Osteoblast (primary cell): ENCODE results near the gene SIMC1. TPM values are rescaled to one million over a fixed set of nuclear protein-coding genes. Genes with fewer than 3 reads are reported as not detected.
"Not testable (repeated sequence)": the region's sequence is repeated elsewhere in the genome, so short reads cannot be mapped to it uniquely, and the experiment has no call there.

Experiments
- DNase-seq: peaks from one replicate; pipeline ENCODE4 v3.0.0; 2011; ENCODE audit warnings: low spot score, mixed read lengths; ENCODE audit not compliant: insufficient read length; ENCODE audit errors: missing footprints
- H2AFZ ChIP-seq: 2 replicates; pipeline ENCODE4 v1.6.0; 2011; ENCODE audit warnings: mild to moderate bottlenecking, low read length
- H3K27ac ChIP-seq: 2 replicates; pipeline ENCODE4 v1.5.1; 2011; ENCODE audit warnings: mild to moderate bottlenecking, low read depth, low read length, moderate library complexity
- H3K27me3 ChIP-seq: 2 replicates; pipeline ENCODE4 v1.6.0; 2012; ENCODE audit warnings: mild to moderate bottlenecking, control low read depth, inconsistent platforms, low read length, moderate library complexity; ENCODE audit not compliant: insufficient read depth
- H3K36me3 ChIP-seq: 2 replicates; pipeline ENCODE4 v1.5.1; 2011; ENCODE audit warnings: mild to moderate bottlenecking, low read length, control low read depth, moderate library complexity; ENCODE audit not compliant: insufficient read depth
- H3K4me1 ChIP-seq: 2 replicates; pipeline ENCODE4 v1.5.1; 2011; ENCODE audit warnings: mild to moderate bottlenecking, low read length, control low read depth, moderate library complexity; ENCODE audit not compliant: insufficient read depth
- H3K4me2 ChIP-seq: 2 replicates; pipeline ENCODE4 v1.6.0; 2011; ENCODE audit warnings: mild to moderate bottlenecking, low read length; ENCODE audit not compliant: insufficient read depth
- H3K4me3 ChIP-seq: fragments of 200-600 bp; sonication (generic); 3 replicates; pipeline ENCODE4 v1.5.1; 2012; ENCODE audit warnings: mild to moderate bottlenecking, low read length, inconsistent platforms; ENCODE audit not compliant: insufficient read depth
- H3K79me2 ChIP-seq: 2 replicates; pipeline ENCODE4 v1.6.0; 2012; ENCODE audit warnings: mild to moderate bottlenecking, low read length, control low read depth, inconsistent platforms; ENCODE audit not compliant: insufficient read depth
- H3K9me3 ChIP-seq: 2 replicates; pipeline ENCODE4 v1.5.1; 2011; ENCODE audit warnings: low read depth, low read length, control low read depth
- H4K20me1 ChIP-seq: 2 replicates; pipeline ENCODE4 v1.6.0; 2012; ENCODE audit warnings: mild to moderate bottlenecking, low read length, control low read depth; ENCODE audit not compliant: insufficient read depth
- total RNA-seq: library from RNA; depleted of rRNA; stranded (reverse); fragments of >200 nt; gene quantifications from 2 replicates; pipeline ENCODE4 v1.2.3, GENCODE V29; 2012
- TF ChIP-seq, protein P1 (sequence below): IDR thresholded peaks from 2 replicates; pipeline ENCODE4 v1.5.1; 2011; ENCODE audit warnings: mild to moderate bottlenecking, low read depth, low read length, moderate library complexity; ENCODE audit errors: extremely low read depth

The SIMC1 gene
- total RNA-seq = 5.1 and 8.8 TPM in 2 replicates

DNA sequence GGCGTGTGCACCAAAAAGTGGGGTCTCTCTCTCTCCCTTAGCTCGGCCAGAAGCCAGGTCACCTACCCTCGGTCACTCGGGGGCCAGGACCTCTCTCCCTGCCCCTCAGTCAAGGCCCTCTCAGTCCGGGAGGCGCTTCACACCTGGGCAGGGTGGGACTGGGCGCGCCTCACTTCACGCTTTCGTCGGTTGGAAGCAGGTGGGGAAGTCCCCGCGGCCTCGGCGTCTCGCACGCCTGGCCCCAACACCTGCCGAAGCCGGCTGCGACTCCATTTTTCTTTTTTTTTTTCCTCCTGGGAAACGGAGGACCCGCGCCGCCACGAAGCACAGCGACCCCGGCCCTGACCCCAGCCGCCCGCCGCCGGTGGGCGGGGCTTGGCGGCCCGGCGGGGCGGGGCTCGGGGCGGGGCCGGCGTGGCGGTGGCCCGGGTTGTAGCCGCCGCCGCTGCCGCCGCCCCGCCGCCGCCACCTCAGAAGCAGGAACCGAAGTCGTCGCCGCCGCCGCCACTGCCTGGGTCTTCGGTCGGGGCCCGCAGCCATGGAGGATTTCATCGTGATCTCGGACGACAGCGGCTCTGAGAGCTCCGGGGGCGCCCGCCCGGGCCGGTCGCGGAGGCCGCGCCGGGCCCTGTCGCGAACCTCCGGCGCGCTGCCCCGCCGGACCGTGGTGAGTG, at the start of gene SIMC1:
Gene SIMC1 (plus strand): TSS at position 454 of the 674 bp plus-strand sequence. CDS start 85 bp downstream, at position 539.
- H3K27me3 ChIP-seq, H3K4me1 ChIP-seq, H3K36me3 ChIP-seq, H3K27ac ChIP-seq, H2AFZ ChIP-seq, H3K9me3 ChIP-seq, H4K20me1 ChIP-seq, H3K79me2 ChIP-seq, H3K4me2 ChIP-seq: not testable (repeated sequence)
- H3K4me3 ChIP-seq = peak within 1 kb of the TSS; percentile 57
- peak; percentile 95 for DNase-seq

DNA sequence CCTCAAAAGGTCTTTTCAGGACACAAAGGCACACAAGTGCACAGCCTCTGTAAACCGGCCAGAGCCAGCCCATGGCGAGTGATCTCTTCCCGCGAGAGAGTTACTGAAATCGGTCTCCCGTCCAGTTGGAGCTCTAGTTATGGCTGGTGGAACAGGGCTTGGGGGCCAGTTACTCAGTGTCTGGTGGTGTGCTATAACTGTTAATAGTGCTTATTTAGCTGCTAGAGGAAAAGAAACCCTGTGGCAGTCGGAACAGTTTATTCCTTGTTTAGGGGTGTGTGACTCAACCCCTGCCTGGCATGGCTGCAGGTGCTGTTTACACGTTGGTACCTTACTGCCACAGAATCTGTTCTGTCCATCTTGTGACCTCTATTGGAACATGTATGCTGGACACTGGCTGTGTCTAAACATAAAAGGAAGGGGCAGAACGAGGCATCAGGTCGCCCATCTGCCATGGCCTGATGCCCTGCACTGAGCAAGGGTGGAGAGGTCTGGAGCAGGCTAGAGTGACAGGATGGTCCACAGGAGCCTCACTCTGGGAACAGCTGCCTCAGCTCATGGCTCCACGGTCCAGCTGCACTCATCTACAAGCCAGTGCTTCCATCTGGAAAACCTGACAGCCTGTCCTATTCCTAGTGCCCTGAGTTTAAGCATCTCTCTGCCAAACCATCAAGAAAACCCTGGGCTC, 49.6 kb upstream of the SIMC1 start:
- Histone ChIP-seq H3K27ac (no peak overlapping the region), H3K9me3 (no peaks in the 10 kb centered on the region), H2AFZ (no peak overlapping the region), H3K36me3 (no peaks in the 10 kb centered on the region), H3K4me2 (no peak overlapping the region), H3K4me1 (no peaks in the 10 kb centered on the region), H3K4me3 (no peak overlapping the region), H3K27me3 (no peaks in the 10 kb centered on the region), H4K20me1 (no peaks in the 10 kb centered on the region), H3K79me2 (no peaks in the 10 kb centered on the region)
- DNase-seq = peak; percentile 72
- TF ChIP-seq, protein P1, sequence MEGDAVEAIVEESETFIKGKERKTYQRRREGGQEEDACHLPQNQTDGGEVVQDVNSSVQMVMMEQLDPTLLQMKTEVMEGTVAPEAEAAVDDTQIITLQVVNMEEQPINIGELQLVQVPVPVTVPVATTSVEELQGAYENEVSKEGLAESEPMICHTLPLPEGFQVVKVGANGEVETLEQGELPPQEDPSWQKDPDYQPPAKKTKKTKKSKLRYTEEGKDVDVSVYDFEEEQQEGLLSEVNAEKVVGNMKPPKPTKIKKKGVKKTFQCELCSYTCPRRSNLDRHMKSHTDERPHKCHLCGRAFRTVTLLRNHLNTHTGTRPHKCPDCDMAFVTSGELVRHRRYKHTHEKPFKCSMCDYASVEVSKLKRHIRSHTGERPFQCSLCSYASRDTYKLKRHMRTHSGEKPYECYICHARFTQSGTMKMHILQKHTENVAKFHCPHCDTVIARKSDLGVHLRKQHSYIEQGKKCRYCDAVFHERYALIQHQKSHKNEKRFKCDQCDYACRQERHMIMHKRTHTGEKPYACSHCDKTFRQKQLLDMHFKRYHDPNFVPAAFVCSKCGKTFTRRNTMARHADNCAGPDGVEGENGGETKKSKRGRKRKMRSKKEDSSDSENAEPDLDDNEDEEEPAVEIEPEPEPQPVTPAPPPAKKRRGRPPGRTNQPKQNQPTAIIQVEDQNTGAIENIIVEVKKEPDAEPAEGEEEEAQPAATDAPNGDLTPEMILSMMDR = no peak

DNA sequence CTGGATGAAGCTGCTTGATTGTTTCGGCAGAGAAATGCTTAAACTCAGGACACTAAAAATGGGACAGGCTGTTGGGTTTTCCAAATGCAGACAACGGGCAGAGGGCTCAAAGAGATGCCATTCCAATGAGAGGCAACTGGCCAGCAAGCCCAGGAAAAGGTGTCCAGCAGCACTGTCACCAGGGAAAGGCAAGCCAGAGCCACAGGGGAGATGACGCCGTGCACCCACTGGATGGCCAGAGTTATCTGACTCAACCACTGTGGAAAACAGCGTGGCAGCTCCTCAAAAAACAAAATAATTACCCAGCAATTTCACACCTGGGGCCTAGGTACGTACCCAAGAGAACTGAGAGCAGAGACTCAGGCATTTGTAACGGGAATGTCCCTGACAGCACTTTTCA, 48.4 kb upstream of the SIMC1 start:
- no peak overlapping the region for H3K4me2 ChIP-seq
- TF ChIP-seq, protein P1 = no peak
- no peak overlapping the region for H3K4me3 ChIP-seq
- DNase-seq = no peak
- no peaks in the 10 kb centered on the region for H3K4me1 ChIP-seq
- no peaks in the 10 kb centered on the region for H4K20me1 ChIP-seq
- H3K27ac ChIP-seq = no peak overlapping the region
- no peaks in the 10 kb centered on the region for H3K79me2 ChIP-seq
- H3K36me3 ChIP-seq = no peaks in the 10 kb centered on the region
- no peaks in the 10 kb centered on the region for H3K27me3 ChIP-seq
- H3K9me3 ChIP-seq = no peaks in the 10 kb centered on the region
- no peak overlapping the region for H2AFZ ChIP-seq

DNA sequence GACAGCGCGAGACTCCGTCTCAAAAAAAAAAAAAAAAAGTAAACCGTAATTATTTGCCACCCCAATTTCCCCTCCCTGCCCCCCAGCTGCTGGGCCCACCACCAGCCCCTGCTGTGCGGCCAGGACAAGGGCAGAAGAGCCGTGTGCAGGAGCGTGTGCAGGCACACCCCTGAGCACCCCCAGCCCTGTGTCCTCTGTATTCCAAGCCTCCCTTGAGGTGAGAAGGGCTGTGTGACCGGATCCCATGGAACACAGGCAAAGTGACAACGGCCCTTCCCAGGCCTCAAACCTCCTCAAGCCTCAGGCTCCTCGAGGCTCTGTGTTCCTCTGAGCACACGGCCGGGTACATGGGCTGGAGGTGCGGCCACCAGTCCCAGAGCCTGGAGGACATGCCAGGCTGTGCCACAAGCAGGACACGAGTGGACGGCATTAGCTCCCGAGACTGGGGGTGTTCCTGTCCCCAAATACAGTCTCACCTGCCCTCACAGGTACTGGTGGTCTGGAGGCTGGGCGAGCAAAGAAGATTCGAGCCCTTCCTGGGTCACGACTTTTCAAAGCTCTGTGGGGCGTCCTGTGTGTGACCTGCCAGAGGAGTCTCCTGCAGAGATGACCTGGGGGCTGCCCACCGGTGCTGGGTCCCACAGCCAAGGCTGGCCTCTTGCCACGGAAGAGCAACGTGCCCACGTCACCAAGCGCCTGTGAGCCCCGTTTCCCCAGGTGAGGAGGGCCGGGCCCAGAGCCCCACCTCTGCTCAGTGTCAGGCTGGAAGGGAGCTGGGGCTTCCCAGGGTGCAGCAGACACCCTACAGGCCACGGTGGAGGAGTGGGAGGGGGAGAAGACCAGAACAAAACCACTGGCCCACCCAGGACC, 47.1 kb upstream of the SIMC1 start:
- H3K79me2 ChIP-seq = no peaks in the 10 kb centered on the region
- no peaks in the 10 kb centered on the region for H3K9me3 ChIP-seq
- no peaks in the 10 kb centered on the region for H3K27me3 ChIP-seq
- H4K20me1 ChIP-seq = no peaks in the 10 kb centered on the region
- DNase-seq = peak; percentile 58
- H2AFZ ChIP-seq = no peak overlapping the region
- no peak overlapping the region for H3K4me3 ChIP-seq
- H3K4me2 ChIP-seq = no peak overlapping the region
- H3K27ac ChIP-seq = no peak overlapping the region
- no peaks in the 10 kb centered on the region for H3K36me3 ChIP-seq
- H3K4me1 ChIP-seq = no peaks in the 10 kb centered on the region
- TF ChIP-seq, protein P1 = no peak
